GM21423 (cell line): Measurements from ENCODE around the gene RIC8A.
"Not testable (repeated sequence)": the region's sequence is repeated elsewhere in the genome, so short reads cannot be mapped to it uniquely, and the experiment has no call there.

ENCODE experiments used
- ATAC-seq: cut with Tn5 transposase; IDR thresholded peaks from one replicate; pipeline ENCODE4 v1.9.1; 2021; ENCODE audit warnings: mild to moderate bottlenecking, moderate library complexity; ENCODE audit not compliant: unreplicated experiment

RIC8A gene

GRCh38 chr11:207208-207862 lies at the start of gene RIC8A, which contains the start of gene BET1L:
Gene RIC8A, plus strand, starts transcription at chr11:207708. Its CDS starts 1,147 bp downstream, at chr11:208855.
Gene BET1L, minus strand, starts transcription at chr11:207399. Its CDS starts 78 bp downstream, at chr11:207321.
- peak; percentile 65 for ATAC-seq

- not testable (repeated sequence) for ATAC-seq
These were observed 27.3 kb upstream of the RIC8A start for GRCh38 chr11:180242-180641.

GRCh38 chr11:189200-189783 lies 18.2 kb upstream of the RIC8A start:
- ATAC-seq = peak; percentile 9

GRCh38 chr11:189843-190311 lies 17.6 kb upstream of the RIC8A start:
- ATAC-seq = peak; percentile 71

- not testable (repeated sequence) for ATAC-seq
These were observed 17.0 kb upstream of the RIC8A start for GRCh38 chr11:190546-190945.

GRCh38 chr11:191490-192478 lies 15.7 kb upstream of the RIC8A start:
- not testable (repeated sequence) for ATAC-seq

- ATAC-seq = not testable (repeated sequence)
These were observed 14.8 kb upstream of the RIC8A start, which contains the start of gene SCGB1C1 for GRCh38 chr11:192674-193128. Gene SCGB1C1, plus strand, starts transcription at chr11:193078. Its CDS starts 22 bp downstream, at chr11:193100.

- not testable (repeated sequence) for ATAC-seq
These were observed 14.0 kb upstream of the RIC8A start for GRCh38 chr11:193481-193880.

- ATAC-seq = no peak
These were observed 10.4 kb upstream of the RIC8A start for GRCh38 chr11:196786-197731.

GRCh38 chr11:197741-198235 lies 9.7 kb upstream of the RIC8A start:
- no peak for ATAC-seq

GRCh38 chr11:198236-198806 lies 9.2 kb upstream of the RIC8A start:
- ATAC-seq = no peak

GRCh38 chr11:199004-199581 lies 8.4 kb upstream of the RIC8A start:
- no peak for ATAC-seq

GRCh38 chr11:199782-200181 lies 7.7 kb upstream of the RIC8A start:
- no peak for ATAC-seq

GRCh38 chr11:200224-201003 lies 7.1 kb upstream of the RIC8A start:
- no peak for ATAC-seq

- no peak for ATAC-seq
These were observed 5.5 kb upstream of the RIC8A start for GRCh38 chr11:201966-202365.

- ATAC-seq = no peak
These were observed 5.0 kb upstream of the RIC8A start for GRCh38 chr11:202490-202889.

GRCh38 chr11:203056-203944 lies 4.2 kb upstream of the RIC8A start:
- no peak for ATAC-seq
